ENCODE measurements around the gene IBA57. TPM values are rescaled to one million over a fixed set of nuclear protein-coding genes. Genes with fewer than 3 reads are reported as not detected.
A peak's percentile ranks its signal among the peaks of the same experiment; 100 is the strongest.

IBA57 gene
- total and polyA plus RNA-seq, 7 donors = 2.9 to 14.0 (median 4.8) TPM

- intact Hi-C loops (cut with DNase I) = no loop called here
- TF ChIP-seq POLR2A (IDR thresholded peaks at IDR 0.05) (no peak), EP300 (IDR thresholded peaks at IDR 0.05) (no peak), POLR2AphosphoS5 (IDR thresholded peaks at IDR 0.05) (no peak), CTCF (IDR thresholded peaks at IDR 0.05) (no peak)
- peak; percentile 68 for DNase-seq
- Histone ChIP-seq H3K36me3 (peaks cover 0 to 24% (median 10%) of the 10 kb centered on the region in 4 donors), H3K9me3 (no peaks in the 10 kb centered on the region), H3K4me3 (peak overlapping the region; percentile 28 to 50 (median 44)), H3K27ac (peak overlapping the region; percentile 85 to 93 (median 91)), H3K4me1 (peaks cover 0 to 46% (median 38%) of the 10 kb centered on the region in 4 donors), H3K27me3 (no peaks in the 10 kb centered on the region)
- WGBS, 2 donors = 79% methylated on average over 12 of the region's 12 CpGs
Measured at GRCh38 chr1:228151180-228151925, 14.3 kb upstream of the IBA57 start.

GRCh38 chr1:228152097-228152917, 13.3 kb upstream of the IBA57 start:
- Histone ChIP-seq H3K27ac (peak overlapping the region; percentile 85 to 93 (median 91)), H3K27me3 (no peaks in the 10 kb centered on the region), H3K4me3 (no peak overlapping the region), H3K36me3 (peaks cover 0 to 16% (median 5%) of the 10 kb centered on the region in 4 donors), H3K9me3 (no peaks in the 10 kb centered on the region), H3K4me1 (peaks cover 0 to 46% (median 38%) of the 10 kb centered on the region in 4 donors)
- DNase-seq = peak; percentile 65
- TF ChIP-seq POLR2AphosphoS5 (IDR thresholded peaks at IDR 0.05) (no peak), POLR2A (IDR thresholded peaks at IDR 0.05) (no peak), EP300 (IDR thresholded peaks at IDR 0.05) (no peak), CTCF (IDR thresholded peaks at IDR 0.05) (no peak)
- intact Hi-C loops (cut with DNase I) = no loop called here
- WGBS, 2 donors = 89 to 92% methylated on average over 19 of the region's 19 CpGs

GRCh38 chr1:228152918-228153258, 12.7 kb upstream of the IBA57 start:
- Histone ChIP-seq H3K27me3 (no peaks in the 10 kb centered on the region), H3K4me3 (no peak overlapping the region), H3K4me1 (peaks cover 0 to 46% (median 38%) of the 10 kb centered on the region in 4 donors), H3K27ac (peak overlapping the region in 3 of 4 donors; percentile 89 to 93 (median 93)), H3K9me3 (no peaks in the 10 kb centered on the region), H3K36me3 (peaks cover 0 to 10% (median 2%) of the 10 kb centered on the region in 4 donors)
- 64 to 81% methylated on average over 3 of the region's 3 CpGs for WGBS, 2 donors
- peak; percentile 64 for DNase-seq
- TF ChIP-seq CTCF (IDR thresholded peaks at IDR 0.05) (no peak), EP300 (IDR thresholded peaks at IDR 0.05) (no peak), POLR2A (IDR thresholded peaks at IDR 0.05) (no peak), POLR2AphosphoS5 (IDR thresholded peaks at IDR 0.05) (no peak)
- intact Hi-C loops (cut with DNase I) = no loop called here

- TF ChIP-seq CTCF (IDR thresholded peaks at IDR 0.05) (no peak), POLR2A (IDR thresholded peaks at IDR 0.05) (no peak), EP300 (IDR thresholded peaks at IDR 0.05) (no peak), POLR2AphosphoS5 (IDR thresholded peaks at IDR 0.05) (no peak)
- no peaks in the 10 kb centered on the region for H3K9me3 ChIP-seq
- DNase-seq = peak; percentile 50
- H3K4me1 ChIP-seq = peaks cover 0 to 40% (median 34%) of the 10 kb centered on the region in 4 donors
- intact Hi-C loops (cut with DNase I) = no loop called here
- 93 to 95% methylated on average over 11 of the region's 11 CpGs for WGBS, 2 donors
- H3K27ac ChIP-seq = no peak overlapping the region
- H3K4me3 ChIP-seq = no peak overlapping the region
- peaks cover 0 to 4% (median 0%) of the 10 kb centered on the region in 3 donors for H3K27me3 ChIP-seq
- H3K36me3 ChIP-seq = no peaks in the 10 kb centered on the region
Measured at GRCh38 chr1:228154021-228154669, 11.5 kb upstream of the IBA57 start.
